Left ventricle myocardium inferior (tissue), 1 donor: ENCODE measurements around the gene TGFB2. TPM values are rescaled to one million over a fixed set of nuclear protein-coding genes. Genes with fewer than 3 reads are reported as not detected.

Experiments
- DNase-seq: peaks from one replicate; pipeline ENCODE4 v3.0.0-alpha.2; 2020
- H3K27ac ChIP-seq: fragments of 200-600 bp; replicated peaks from 2 replicates; pipeline ENCODE4 v1.8.0; 2021
- H3K27me3 ChIP-seq: fragments of 200-600 bp; 2 replicates; pipeline ENCODE4 v1.8.0; 2021; ENCODE audit warnings: low read depth
- H3K36me3 ChIP-seq: fragments of 200-600 bp; 2 replicates; pipeline ENCODE4 v1.8.0; 2021
- H3K4me1 ChIP-seq: fragments of 200-600 bp; 2 replicates; pipeline ENCODE4 v1.8.0; 2021
- H3K4me3 ChIP-seq: fragments of 200-600 bp; 2 replicates; pipeline ENCODE4 v1.8.0; 2021; ENCODE audit warnings: mild to moderate bottlenecking, moderate library complexity
- H3K9me3 ChIP-seq: fragments of 200-600 bp; replicated peaks from 2 replicates; pipeline ENCODE4 v1.8.0; 2021
- CTCF ChIP-seq: fragments of 200-600 bp; IDR thresholded peaks from 2 replicates; pipeline ENCODE4 v1.8.0; 2021; ENCODE audit warnings: antibody characterized with exemption, mild to moderate bottlenecking, borderline replicate concordance
- intact Hi-C: fragments of 100-400 bp; cut with micrococcal nuclease; formaldehyde crosslinking; loops from one replicate; pipeline ENCODE4 v1.11.0; 2022
- total RNA-seq: library from RNA; stranded (reverse); fragmentation: NEBNext Ultra II Directional; extraction: Animal tissue kit (Norgen Biotek cat#: 25700); gene quantifications from one replicate; pipeline ENCODE4 v1.2.1, GENCODE V29; 2021
- donor health status: DM: no; HTN: yes; CAD: no; lungs with severe emphysema.

TGFB2 gene
- total RNA-seq, 1 donor from 2014 or later, result 4.4 TPM

DNA sequence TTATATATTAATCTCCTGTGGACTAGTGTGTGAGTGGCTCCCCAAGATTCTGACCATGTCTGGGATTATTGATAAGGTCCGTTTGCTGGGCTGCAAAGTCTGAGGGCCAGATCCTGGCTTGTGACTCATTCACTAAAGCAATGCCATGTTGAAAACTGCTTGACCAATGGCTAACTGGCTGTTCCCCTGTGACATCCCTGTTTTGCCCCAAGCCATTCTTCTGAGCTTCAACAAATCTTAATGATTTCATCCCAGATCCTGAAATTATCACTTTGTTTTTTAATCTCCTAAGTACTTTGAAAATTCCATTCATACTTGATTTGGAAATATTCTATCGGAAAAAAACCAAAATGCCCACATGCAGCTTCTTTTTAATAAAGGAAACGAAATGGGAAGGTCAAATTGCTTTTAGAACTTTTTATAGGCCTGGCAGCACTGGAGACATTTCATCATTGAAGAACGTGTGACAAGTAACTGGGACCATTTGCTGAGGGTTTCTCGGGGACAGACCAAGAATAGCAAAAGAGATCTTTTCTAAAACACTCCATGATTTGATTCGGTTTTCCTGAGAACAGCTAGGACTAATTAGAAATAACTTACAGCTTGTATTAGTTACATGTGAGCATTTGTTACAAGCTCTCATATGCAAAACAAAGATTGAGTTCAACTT lies 121.3 kb downstream of the TGFB2 start:
- H3K27ac ChIP-seq, result peak overlapping the region; percentile 61
- intact Hi-C loops, result no loop called here
- no peaks in the 10 kb centered on the region for H3K36me3 ChIP-seq
- H3K9me3 ChIP-seq, result no peaks in the 10 kb centered on the region
- peaks cover 51% of the 10 kb centered on the region for H3K4me1 ChIP-seq
- DNase-seq, result no peak
- H3K27me3 ChIP-seq, result no peaks in the 10 kb centered on the region
- H3K4me3 ChIP-seq, result no peak overlapping the region
- no peak for TF ChIP-seq CTCF

- Histone ChIP-seq H3K27me3 (no peaks in the 10 kb centered on the region), H3K27ac (peak overlapping the region; percentile 61), H3K4me1 (peaks cover 44% of the 10 kb centered on the region), H3K9me3 (no peaks in the 10 kb centered on the region), H3K36me3 (no peaks in the 10 kb centered on the region), H3K4me3 (no peak overlapping the region)
- DNase-seq, result no peak
- no peak for TF ChIP-seq CTCF
- intact Hi-C loops, result no loop called here
Measured at GRCh38 chr1:218467101-218468072, 122.3 kb downstream of the TGFB2 start.

GRCh38 chr1:218468711-218469110 lies 123.6 kb downstream of the TGFB2 start:
- no peaks in the 10 kb centered on the region for H3K36me3 ChIP-seq
- peaks cover 37% of the 10 kb centered on the region for H3K4me1 ChIP-seq
- no peaks in the 10 kb centered on the region for H3K9me3 ChIP-seq
- intact Hi-C loops, result no loop called here
- H3K27me3 ChIP-seq, result no peaks in the 10 kb centered on the region
- no peak overlapping the region for H3K27ac ChIP-seq
- H3K4me3 ChIP-seq, result no peak overlapping the region
- no peak for TF ChIP-seq CTCF
- DNase-seq, result no peak

DNA sequence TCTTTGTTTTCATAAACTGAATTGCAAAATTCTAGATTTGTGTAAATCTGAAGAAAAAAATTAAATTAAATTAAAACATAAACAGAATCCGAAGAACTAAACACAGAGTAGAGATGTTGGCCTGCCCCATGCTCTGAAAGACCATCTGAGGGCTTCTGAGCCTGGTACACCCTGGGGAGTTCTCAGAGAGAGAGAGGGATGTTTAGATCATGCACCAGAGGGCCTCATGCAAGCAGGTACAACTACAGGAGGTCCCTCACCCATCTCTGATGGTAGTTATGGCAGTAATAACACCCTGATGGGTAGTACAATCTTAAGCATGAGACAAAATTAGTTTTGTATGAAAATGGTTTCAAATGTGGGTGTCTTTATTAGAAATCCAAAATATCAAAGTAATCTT lies 127.7 kb downstream of the TGFB2 start:
- Histone ChIP-seq H3K36me3 (no peaks in the 10 kb centered on the region), H3K9me3 (no peaks in the 10 kb centered on the region), H3K4me1 (peaks cover 36% of the 10 kb centered on the region), H3K27me3 (no peaks in the 10 kb centered on the region), H3K4me3 (no peak overlapping the region), H3K27ac (peak overlapping the region; percentile 36)
- no peak for DNase-seq
- no peak for TF ChIP-seq CTCF
- intact Hi-C loops, result no loop called here

DNA sequence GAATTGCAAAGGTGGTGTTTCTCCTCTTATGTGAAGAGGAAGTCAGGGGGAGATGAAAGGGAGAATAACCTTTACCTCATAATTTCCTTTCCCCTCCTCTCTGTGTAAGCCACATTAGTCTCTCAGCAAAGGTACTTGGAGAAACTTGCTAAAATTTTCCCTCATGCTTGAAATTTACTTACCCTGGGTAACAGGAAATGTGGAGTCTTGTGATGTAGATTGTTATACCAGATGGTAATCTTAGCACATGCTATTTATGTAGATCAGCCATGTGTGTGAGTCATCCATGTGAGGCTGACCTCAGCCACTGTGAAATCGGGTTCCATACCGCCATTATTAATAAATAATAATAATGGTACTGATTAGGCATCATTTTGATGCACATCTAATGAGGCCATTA lies 128.4 kb downstream of the TGFB2 start:
- Histone ChIP-seq H3K9me3 (no peaks in the 10 kb centered on the region), H3K27me3 (no peaks in the 10 kb centered on the region), H3K36me3 (no peaks in the 10 kb centered on the region), H3K27ac (peak overlapping the region; percentile 36), H3K4me3 (no peak overlapping the region), H3K4me1 (peaks cover 29% of the 10 kb centered on the region)
- TF ChIP-seq CTCF, result no peak
- DNase-seq, result no peak
- intact Hi-C loops, result no loop called here
